MM.1S (cell line): Measurements from ENCODE around the gene TMEM35A.
A peak's percentile ranks its signal among the peaks of the same experiment; 100 is the strongest.
"Not testable (repeated sequence)": the region's sequence is repeated elsewhere in the genome, so short reads cannot be mapped to it uniquely, and the experiment has no call there.

Experiments
- DNase-seq: peaks from one replicate; pipeline ENCODE4 v3.0.0-alpha.2; 2015
- H2AFZ ChIP-seq: fragments of 300-600 bp; sonication (generic); 2 replicates; pipeline ENCODE4 v1.6.0; 2016; ENCODE audit warnings: antibody characterized with exemption, low read length
- H3F3A ChIP-seq: fragments of 300-600 bp; sonication (generic); 2 replicates; pipeline ENCODE4 v1.6.1; 2016; ENCODE audit warnings: mild to moderate bottlenecking, antibody characterized with exemption, low read length, moderate library complexity, mixed read lengths; ENCODE audit not compliant: insufficient read depth
- H3K27ac ChIP-seq: fragments of 300-600 bp; sonication (generic); 2 replicates; pipeline ENCODE4 v1.5.1; 2016; ENCODE audit warnings: mild to moderate bottlenecking, low read length
- H3K27me3 ChIP-seq: fragments of 300-600 bp; sonication (generic); replicated peaks from 2 replicates; pipeline ENCODE4 v1.6.0; 2016; ENCODE audit warnings: low read length; ENCODE audit not compliant: insufficient read depth
- H3K36me3 ChIP-seq: fragments of 300-600 bp; sonication (generic); replicated peaks from 2 replicates; pipeline ENCODE4 v1.6.1; 2016; ENCODE audit warnings: mild to moderate bottlenecking, low read length, mixed read lengths; ENCODE audit not compliant: insufficient read depth
- H3K4me1 ChIP-seq: fragments of 300-600 bp; sonication (generic); 2 replicates; pipeline ENCODE4 v1.6.1; 2016; ENCODE audit warnings: low read length, mixed read lengths
- H3K4me2 ChIP-seq: fragments of 300-600 bp; sonication (generic); 2 replicates; pipeline ENCODE4 v1.6.0; 2016; ENCODE audit warnings: low read depth, low read length
- H3K4me3 ChIP-seq: fragments of 300-600 bp; sonication (generic); 2 replicates; pipeline ENCODE4 v1.5.1; 2016; ENCODE audit warnings: low read length, mixed read lengths
- H3K79me2 ChIP-seq: fragments of 300-600 bp; sonication (generic); 2 replicates; pipeline ENCODE4 v1.6.1; 2016; ENCODE audit warnings: mixed run types, low read length, mixed read lengths
- H3K9ac ChIP-seq: fragments of 300-600 bp; sonication (generic); 2 replicates; pipeline ENCODE4 v1.6.1; 2016; ENCODE audit warnings: low read length, mixed read lengths
- H3K9me2 ChIP-seq: fragments of 300-600 bp; sonication (generic); replicated peaks from 2 replicates; pipeline ENCODE4 v1.6.1; 2016; ENCODE audit warnings: mild to moderate bottlenecking, low read length, mixed read lengths; ENCODE audit not compliant: insufficient read depth
- H3K9me3 ChIP-seq: fragments of 300-600 bp; sonication (generic); replicated peaks from 2 replicates; pipeline ENCODE4 v1.6.1; 2016; ENCODE audit warnings: mild to moderate bottlenecking, low read length, mixed read lengths; ENCODE audit not compliant: insufficient read depth
- H4K20me1 ChIP-seq: fragments of 300-600 bp; sonication (generic); 2 replicates; pipeline ENCODE4 v1.6.1; 2016; ENCODE audit warnings: mild to moderate bottlenecking, low read length, moderate library complexity, mixed read lengths; ENCODE audit not compliant: insufficient read depth
- EZH2 ChIP-seq: fragments of 300-600 bp; sonication (generic); optimal IDR thresholded peaks from 2 replicates; pipeline ENCODE3; 2017; ENCODE audit warnings: low read depth, mild to moderate bottlenecking, antibody characterized with exemption, low read length, mixed read lengths
- EZH2phosphoT487 ChIP-seq: fragments of 300-600 bp; sonication (generic); IDR thresholded peaks from 2 replicates; pipeline ENCODE4 v1.6.1; 2018; ENCODE audit warnings: antibody characterized with exemption, low read length
- TF ChIP-seq, protein P1 (sequence below): fragments of 300-600 bp; sonication (generic); IDR thresholded peaks from 2 replicates; pipeline ENCODE4 v1.5.1; 2016; ENCODE audit warnings: antibody characterized with exemption, low read length, mixed read lengths

The TMEM35A gene

DNA sequence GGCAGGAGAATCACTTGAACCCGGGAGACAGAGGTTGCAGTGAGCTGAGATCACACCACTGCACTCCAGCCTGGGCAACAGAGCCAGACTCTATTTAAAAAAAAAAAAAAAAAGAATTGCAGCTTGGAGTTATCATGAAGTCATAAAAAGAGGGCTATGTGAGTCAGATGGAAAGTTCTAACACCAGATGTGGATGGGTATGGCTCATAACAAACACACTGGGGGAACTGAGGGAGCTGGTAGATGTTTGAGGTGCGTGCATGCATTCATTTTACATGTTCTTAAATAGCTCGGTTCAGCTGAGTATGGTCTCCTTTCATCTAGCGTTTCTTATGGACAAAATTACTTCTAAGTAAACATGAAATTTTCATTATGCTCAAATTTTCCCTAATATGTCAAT lies 38.5 kb upstream of the TMEM35A start:
- Histone ChIP-seq H3K4me3 (no peak overlapping the region), H3K4me1 (no peaks in the 10 kb centered on the region), H3K36me3 (no peaks in the 10 kb centered on the region), H3K4me2 (no peak overlapping the region), H3F3A (no peaks in the 10 kb centered on the region), H3K9me2 (no peaks in the 10 kb centered on the region), H3K27ac (no peak overlapping the region), H3K79me2 (no peaks in the 10 kb centered on the region), H4K20me1 (no peaks in the 10 kb centered on the region), H3K9ac (no peak overlapping the region), H2AFZ (no peak overlapping the region), H3K9me3 (no peaks in the 10 kb centered on the region), H3K27me3 (no peaks in the 10 kb centered on the region)
- no peak for TF ChIP-seq EZH2
- no peak for DNase-seq

DNA sequence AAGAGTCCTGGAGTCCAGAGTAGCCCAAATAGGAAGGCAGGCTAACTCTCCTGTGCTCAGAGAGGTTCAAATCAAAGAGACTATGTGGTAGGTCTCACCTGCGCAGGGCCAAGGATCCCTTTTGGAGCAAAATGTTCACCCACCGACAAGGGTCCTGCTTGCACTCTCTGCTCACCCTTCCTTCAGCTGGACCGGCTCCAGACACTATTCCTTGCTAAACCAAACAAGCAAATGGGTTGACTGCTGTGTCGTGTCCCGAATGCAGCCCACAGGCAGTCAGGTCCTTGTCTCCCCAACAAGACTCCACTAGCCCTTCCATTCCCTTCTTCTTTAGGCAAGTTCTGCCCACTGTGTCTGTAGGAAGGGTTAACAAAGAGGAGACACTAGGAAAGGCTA lies 27.5 kb upstream of the TMEM35A start:
- DNase-seq, result no peak
- H3K36me3 ChIP-seq, result no peaks in the 10 kb centered on the region
- H4K20me1 ChIP-seq, result no peaks in the 10 kb centered on the region
- peak overlapping the region; percentile 83 for H3K4me2 ChIP-seq
- peak overlapping the region; percentile 78; the same call in 1 of the 2 replicates for H3K27ac ChIP-seq
- peak overlapping the region; percentile 80 for H3K9ac ChIP-seq
- H3K4me3 ChIP-seq, result peak overlapping the region; percentile 83
- TF ChIP-seq, protein P1, sequence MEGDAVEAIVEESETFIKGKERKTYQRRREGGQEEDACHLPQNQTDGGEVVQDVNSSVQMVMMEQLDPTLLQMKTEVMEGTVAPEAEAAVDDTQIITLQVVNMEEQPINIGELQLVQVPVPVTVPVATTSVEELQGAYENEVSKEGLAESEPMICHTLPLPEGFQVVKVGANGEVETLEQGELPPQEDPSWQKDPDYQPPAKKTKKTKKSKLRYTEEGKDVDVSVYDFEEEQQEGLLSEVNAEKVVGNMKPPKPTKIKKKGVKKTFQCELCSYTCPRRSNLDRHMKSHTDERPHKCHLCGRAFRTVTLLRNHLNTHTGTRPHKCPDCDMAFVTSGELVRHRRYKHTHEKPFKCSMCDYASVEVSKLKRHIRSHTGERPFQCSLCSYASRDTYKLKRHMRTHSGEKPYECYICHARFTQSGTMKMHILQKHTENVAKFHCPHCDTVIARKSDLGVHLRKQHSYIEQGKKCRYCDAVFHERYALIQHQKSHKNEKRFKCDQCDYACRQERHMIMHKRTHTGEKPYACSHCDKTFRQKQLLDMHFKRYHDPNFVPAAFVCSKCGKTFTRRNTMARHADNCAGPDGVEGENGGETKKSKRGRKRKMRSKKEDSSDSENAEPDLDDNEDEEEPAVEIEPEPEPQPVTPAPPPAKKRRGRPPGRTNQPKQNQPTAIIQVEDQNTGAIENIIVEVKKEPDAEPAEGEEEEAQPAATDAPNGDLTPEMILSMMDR, result no peak
- TF ChIP-seq EZH2phosphoT487 (no peak), EZH2 (no peak)
- peak overlapping the region; percentile 91 for H2AFZ ChIP-seq
- H3F3A ChIP-seq, result no peaks in the 10 kb centered on the region; the same call in 1 of the 2 replicates
- no peaks in the 10 kb centered on the region for H3K27me3 ChIP-seq
- H3K9me2 ChIP-seq, result no peaks in the 10 kb centered on the region
- no peaks in the 10 kb centered on the region for H3K4me1 ChIP-seq
- peaks cover 13% of the 10 kb centered on the region for H3K79me2 ChIP-seq
- H3K9me3 ChIP-seq, result no peaks in the 10 kb centered on the region

DNA sequence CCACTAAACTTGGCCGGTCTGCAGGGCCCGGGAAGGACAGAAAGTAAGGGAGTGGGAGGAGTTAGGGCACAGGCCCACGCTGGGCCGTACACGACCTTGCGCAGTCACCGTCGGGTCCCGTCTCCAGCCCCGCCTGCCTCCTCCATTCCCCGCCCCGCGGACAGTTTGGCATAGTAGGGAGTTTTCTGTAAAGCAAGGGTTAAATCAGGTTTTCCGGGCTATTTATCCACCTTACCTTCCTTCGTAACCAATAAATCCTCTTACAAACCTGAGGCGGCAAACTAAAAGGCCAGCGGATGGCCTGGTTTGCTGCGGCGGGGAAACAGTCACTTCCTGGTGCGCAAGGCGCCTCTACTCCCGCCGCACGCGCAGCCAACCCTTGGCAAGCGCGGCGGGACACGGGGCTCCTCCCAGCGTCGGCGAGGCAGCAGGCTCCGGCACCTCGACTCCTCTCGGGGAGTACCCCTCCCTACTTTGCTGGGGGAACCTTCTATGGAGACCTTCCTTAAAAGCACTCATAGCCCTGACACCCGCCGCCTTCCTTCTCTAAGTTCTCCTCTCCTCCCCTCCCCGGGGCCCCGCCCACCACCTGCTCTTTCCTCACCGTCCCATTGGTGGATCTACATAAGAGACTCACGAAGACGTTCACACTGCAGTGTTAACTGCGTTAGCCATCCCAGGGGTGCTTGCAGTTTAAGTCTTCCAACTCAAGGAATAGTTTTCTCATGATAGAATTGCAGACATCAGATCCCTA lies 27.0 kb upstream of the TMEM35A start, which contains the start of gene TRMT2B:
TRMT2B (minus strand) TSS at position 563 of the 754 bp plus-strand sequence. CDS start 9,822 bp downstream, outside the sequence.
- H3K4me3 ChIP-seq, result peak within 1 kb of the TSS; percentile 83
- H3K9me3 ChIP-seq, result no peaks in the 10 kb centered on the region
- peak within 1 kb of the TSS; percentile 80 for H3K9ac ChIP-seq
- H3K4me1 ChIP-seq, result no peaks in the 10 kb centered on the region
- peak within 1 kb of the TSS; percentile 78; the same call in 1 of the 2 replicates for H3K27ac ChIP-seq
- H3K36me3 ChIP-seq, result no peaks in the 10 kb centered on the region
- no peaks in the 10 kb centered on the region for H4K20me1 ChIP-seq
- H3K9me2 ChIP-seq, result no peaks in the 10 kb centered on the region
- DNase-seq, result peak; percentile 77
- H3F3A ChIP-seq, result no peaks in the 10 kb centered on the region; the same call in 1 of the 2 replicates
- peak within 1 kb of the TSS; percentile 91 for H2AFZ ChIP-seq
- peaks cover 13% of the 10 kb centered on the region for H3K79me2 ChIP-seq
- H3K4me2 ChIP-seq, result peak within 1 kb of the TSS; percentile 83
- no peaks in the 10 kb centered on the region for H3K27me3 ChIP-seq
- TF ChIP-seq, protein P1, result no peak
- TF ChIP-seq EZH2 (no peak), EZH2phosphoT487 (no peak)

DNA sequence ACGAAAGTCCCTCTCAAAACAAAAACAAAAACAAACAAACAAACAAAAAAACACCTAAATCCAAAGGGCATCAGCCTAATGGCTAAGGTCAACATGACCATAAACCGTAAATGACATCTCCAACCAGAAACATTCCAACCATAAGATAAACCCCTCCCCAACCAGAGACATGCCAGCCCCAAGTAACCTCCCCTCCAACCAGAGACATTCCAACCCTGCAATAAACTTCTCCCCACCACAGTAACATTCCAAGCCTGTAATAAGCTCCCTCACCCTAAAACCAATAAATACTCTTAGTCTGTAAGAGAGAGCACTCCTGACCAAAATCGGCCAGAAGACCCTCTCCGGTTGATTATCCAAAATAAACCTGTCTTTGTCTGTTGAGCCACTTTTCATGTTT lies 22.1 kb upstream of the TMEM35A start:
- not testable (repeated sequence) for H3K27ac ChIP-seq, DNase-seq, H3K79me2 ChIP-seq, H3K36me3 ChIP-seq, H2AFZ ChIP-seq, H3K4me1 ChIP-seq, H3K9me3 ChIP-seq, H3K4me3 ChIP-seq, H4K20me1 ChIP-seq, H3K9ac ChIP-seq, H3K9me2 ChIP-seq, H3F3A ChIP-seq, H3K27me3 ChIP-seq, H3K4me2 ChIP-seq
